ENCODE measurements around the gene TRIM2.

TRIM2 gene

GRCh38 chr4:153232768-153233167 is 28.5 kb downstream of the TRIM2 start:
- Histone ChIP-seq H3K27ac (no peak overlapping the region), H3K79me2 (ENCODE audit: insufficient read depth, low read depth) (no peaks in the 10 kb centered on the region)
- TF ChIP-seq CTCF (conservative IDR thresholded peaks at IDR 0.05; ENCODE audit: low read depth, low read length), result no peak

GRCh38 chr4:153233761-153234371 is 29.6 kb downstream of the TRIM2 start:
- Histone ChIP-seq H3K79me2 (ENCODE audit: insufficient read depth, low read depth) (no peaks in the 10 kb centered on the region), H3K4me2 (no peak overlapping the region)

More at GRCh38 chr4:153232768-153233167, 28.5 kb downstream of the TRIM2 start:
- Histone ChIP-seq H4K20me1 (ENCODE audit: insufficient read depth) (no peaks in the 10 kb centered on the region), H2AFZ (ENCODE audit: low read depth) (no peak overlapping the region), H3K27me3 (ENCODE audit: insufficient read depth, low read depth) (no peaks in the 10 kb centered on the region), H3K9ac (no peak overlapping the region), H3K36me3 (ENCODE audit: insufficient read depth) (no peaks in the 10 kb centered on the region), H3K4me2 (no peak overlapping the region), H3K4me1 (ENCODE audit: low read depth, poor library complexity, severe bottlenecking) (no peaks in the 10 kb centered on the region), H3K4me3 (IDR thresholded peaks at IDR 0.05; ENCODE audit: insufficient read depth, low read depth, low read length) (no peak overlapping the region)

GRCh38 chr4:153234885-153235284 is 30.6 kb downstream of the TRIM2 start:
- TF ChIP-seq CTCF (conservative IDR thresholded peaks at IDR 0.05; ENCODE audit: low read depth, low read length), result no peak
- H3K4me1 ChIP-seq (ENCODE audit: low read depth, poor library complexity, severe bottlenecking), result no peaks in the 10 kb centered on the region
- no peaks in the 10 kb centered on the region for H3K27me3 ChIP-seq (ENCODE audit: insufficient read depth, low read depth)
- no peak overlapping the region for H3K9ac ChIP-seq
- H3K27ac ChIP-seq, result no peak overlapping the region
- H3K4me3 ChIP-seq (IDR thresholded peaks at IDR 0.05; ENCODE audit: insufficient read depth, low read depth, low read length), result no peak overlapping the region
- no peak overlapping the region for H2AFZ ChIP-seq (ENCODE audit: low read depth)
- H4K20me1 ChIP-seq (ENCODE audit: insufficient read depth), result no peaks in the 10 kb centered on the region
- no peaks in the 10 kb centered on the region for H3K36me3 ChIP-seq (ENCODE audit: insufficient read depth)
- no peaks in the 10 kb centered on the region for H3K79me2 ChIP-seq (ENCODE audit: insufficient read depth, low read depth)
- H3K4me2 ChIP-seq, result no peak overlapping the region

More at GRCh38 chr4:153233761-153234371, 29.6 kb downstream of the TRIM2 start:
- Histone ChIP-seq H3K27ac (no peak overlapping the region), H3K27me3 (ENCODE audit: insufficient read depth, low read depth) (no peaks in the 10 kb centered on the region), H3K9ac (no peak overlapping the region), H3K4me3 (IDR thresholded peaks at IDR 0.05; ENCODE audit: insufficient read depth, low read depth, low read length) (no peak overlapping the region), H3K36me3 (ENCODE audit: insufficient read depth) (no peaks in the 10 kb centered on the region), H3K4me1 (ENCODE audit: low read depth, poor library complexity, severe bottlenecking) (no peaks in the 10 kb centered on the region), H2AFZ (ENCODE audit: low read depth) (no peak overlapping the region), H4K20me1 (ENCODE audit: insufficient read depth) (no peaks in the 10 kb centered on the region)
- no peak for TF ChIP-seq CTCF (conservative IDR thresholded peaks at IDR 0.05; ENCODE audit: low read depth, low read length)

GRCh38 chr4:153238135-153238919 is 34.1 kb downstream of the TRIM2 start:
- TF ChIP-seq CTCF (conservative IDR thresholded peaks at IDR 0.05; ENCODE audit: low read depth, low read length), result no peak
- H3K4me1 ChIP-seq (ENCODE audit: low read depth, poor library complexity, severe bottlenecking), result no peaks in the 10 kb centered on the region

More at GRCh38 chr4:153238135-153238919, 34.1 kb downstream of the TRIM2 start:
- no peaks in the 10 kb centered on the region for H3K27me3 ChIP-seq (ENCODE audit: insufficient read depth, low read depth)
- no peaks in the 10 kb centered on the region for H3K79me2 ChIP-seq (ENCODE audit: insufficient read depth, low read depth)
- no peak overlapping the region for H2AFZ ChIP-seq (ENCODE audit: low read depth)
- H3K36me3 ChIP-seq (ENCODE audit: insufficient read depth), result no peaks in the 10 kb centered on the region
- H3K27ac ChIP-seq, result no peak overlapping the region
- H3K4me3 ChIP-seq (IDR thresholded peaks at IDR 0.05; ENCODE audit: insufficient read depth, low read depth, low read length), result no peak overlapping the region
- H3K9ac ChIP-seq, result no peak overlapping the region
- H3K4me2 ChIP-seq, result no peak overlapping the region
- no peaks in the 10 kb centered on the region for H4K20me1 ChIP-seq (ENCODE audit: insufficient read depth)
